Stimulated activated CD4-positive, alpha-beta T cell treated with anti-CD3 and anti-CD28 coated beads, Interleukin-15, amount 100 ng/mL, for 1 hour (primary cell): ENCODE data around the gene TFF1.

Source experiments
- DNase-seq, 2 donors: peaks; one replicate each; pipeline ENCODE4 v3.0.0-alpha.2; 2020; ENCODE audit warnings: low read depth in 1 of 2, low spot score in 1 of 2

TFF1 gene

GRCh38 chr21:42362700-42363099 lies 3.6 kb downstream of the TFF1 start:
- no peak for DNase-seq

- no peak for DNase-seq
Observed at GRCh38 chr21:42362198-42362597, 4.1 kb downstream of the TFF1 start.

GRCh38 chr21:42361286-42361685 lies 5.0 kb downstream of the TFF1 start:
- no peak for DNase-seq

- no peak for DNase-seq
Observed at GRCh38 chr21:42360317-42360716, 6.0 kb downstream of the TFF1 start.

DNA sequence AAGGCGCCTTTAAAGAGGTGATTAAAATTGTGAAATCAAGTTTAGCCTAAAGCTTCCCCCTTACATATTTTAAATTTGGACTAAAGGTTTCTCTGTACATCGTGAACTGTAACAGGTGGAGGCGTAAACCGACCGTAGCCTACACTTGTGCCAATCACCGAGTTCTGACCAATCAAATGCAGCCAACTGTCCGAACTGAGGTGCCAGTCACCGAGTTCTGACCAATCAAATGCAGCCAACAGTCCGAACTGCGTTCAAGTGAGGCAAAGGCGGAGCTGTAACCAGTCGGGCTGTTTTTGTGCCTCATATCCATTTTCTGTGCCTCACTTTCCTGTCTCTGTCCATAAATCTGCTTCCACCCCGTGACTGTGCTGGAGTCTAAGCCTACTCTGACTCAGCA lies 7.4 kb downstream of the TFF1 start:
- DNase-seq: no peak

- DNase-seq: no peak
Observed at GRCh38 chr21:42358261-42358660, 8.1 kb downstream of the TFF1 start.

- DNase-seq: no peak
Observed at GRCh38 chr21:42357307-42357706, 9.0 kb downstream of the TFF1 start.

DNA sequence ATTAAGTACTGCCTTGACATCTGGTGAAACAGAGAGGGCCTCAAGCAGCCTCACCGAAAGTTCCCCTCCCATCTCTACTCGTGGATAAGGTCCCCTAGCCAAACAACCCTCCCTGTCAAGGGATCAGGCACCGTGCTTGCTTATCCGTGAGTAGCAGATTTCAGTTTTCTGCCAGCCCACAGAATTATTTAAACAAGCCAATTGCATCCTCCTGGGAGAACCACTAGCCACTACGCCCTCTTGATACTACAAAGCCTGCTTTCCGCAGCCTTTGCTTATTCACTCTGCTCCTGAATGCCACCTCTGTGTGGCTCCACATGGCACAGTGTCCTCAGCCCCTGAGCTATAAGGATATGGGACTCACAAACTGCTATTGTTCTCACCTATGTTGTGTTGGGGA lies 9.7 kb downstream of the TFF1 start:
- DNase-seq: no peak

DNA sequence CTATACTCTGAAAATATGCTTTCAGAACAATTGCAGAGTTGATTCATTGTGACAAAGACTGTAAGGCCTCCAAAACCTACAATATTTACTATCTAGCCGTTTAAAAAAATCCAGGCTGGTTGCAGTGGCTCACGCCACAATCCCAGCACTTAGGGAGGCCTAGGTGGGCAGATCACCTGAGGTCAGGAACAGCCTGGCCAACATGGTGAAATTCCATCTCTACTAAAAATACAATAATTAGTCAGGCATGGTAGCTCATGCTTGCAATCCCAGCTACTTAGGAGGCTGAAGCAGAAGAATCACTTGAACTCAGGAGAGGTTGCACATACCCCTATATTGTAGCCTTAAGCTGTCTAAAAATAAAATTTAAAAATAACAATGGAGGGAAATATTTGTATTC lies 10.3 kb downstream of the TFF1 start:
- DNase-seq: no peak

GRCh38 chr21:42353623-42354022 lies 12.7 kb downstream of the TFF1 start:
- DNase-seq: no peak

DNA sequence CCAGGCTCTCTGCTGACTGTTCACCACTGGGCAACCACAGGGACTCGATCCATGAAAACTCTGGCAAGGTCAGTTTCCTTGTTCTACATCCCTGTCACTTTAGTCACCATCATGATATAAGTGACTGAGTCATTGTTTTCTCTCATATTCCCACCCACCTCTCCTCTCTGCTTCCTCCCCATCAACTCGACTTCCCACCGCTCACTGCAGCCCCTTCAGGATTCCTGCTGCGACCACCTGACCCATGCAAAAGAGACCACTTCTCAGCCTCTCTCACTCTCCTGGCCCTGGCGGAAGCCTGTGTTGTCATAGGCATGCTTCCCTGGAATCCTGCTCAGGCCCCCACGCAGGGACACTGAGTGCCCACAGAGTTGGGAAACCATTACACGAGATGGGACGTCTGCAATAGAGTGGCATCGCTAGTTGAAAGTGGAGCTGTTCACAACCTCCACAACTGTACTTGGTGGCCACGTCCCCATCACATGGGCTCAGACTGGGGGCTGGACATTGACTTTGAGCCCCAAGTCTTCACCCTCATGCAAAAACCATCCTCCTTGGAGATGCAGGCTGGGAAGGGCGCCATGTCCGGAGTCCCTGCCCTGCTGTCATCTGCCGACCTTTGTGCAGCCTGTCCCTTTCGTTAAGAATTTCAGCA lies 13.8 kb downstream of the TFF1 start:
- DNase-seq: no peak

DNA sequence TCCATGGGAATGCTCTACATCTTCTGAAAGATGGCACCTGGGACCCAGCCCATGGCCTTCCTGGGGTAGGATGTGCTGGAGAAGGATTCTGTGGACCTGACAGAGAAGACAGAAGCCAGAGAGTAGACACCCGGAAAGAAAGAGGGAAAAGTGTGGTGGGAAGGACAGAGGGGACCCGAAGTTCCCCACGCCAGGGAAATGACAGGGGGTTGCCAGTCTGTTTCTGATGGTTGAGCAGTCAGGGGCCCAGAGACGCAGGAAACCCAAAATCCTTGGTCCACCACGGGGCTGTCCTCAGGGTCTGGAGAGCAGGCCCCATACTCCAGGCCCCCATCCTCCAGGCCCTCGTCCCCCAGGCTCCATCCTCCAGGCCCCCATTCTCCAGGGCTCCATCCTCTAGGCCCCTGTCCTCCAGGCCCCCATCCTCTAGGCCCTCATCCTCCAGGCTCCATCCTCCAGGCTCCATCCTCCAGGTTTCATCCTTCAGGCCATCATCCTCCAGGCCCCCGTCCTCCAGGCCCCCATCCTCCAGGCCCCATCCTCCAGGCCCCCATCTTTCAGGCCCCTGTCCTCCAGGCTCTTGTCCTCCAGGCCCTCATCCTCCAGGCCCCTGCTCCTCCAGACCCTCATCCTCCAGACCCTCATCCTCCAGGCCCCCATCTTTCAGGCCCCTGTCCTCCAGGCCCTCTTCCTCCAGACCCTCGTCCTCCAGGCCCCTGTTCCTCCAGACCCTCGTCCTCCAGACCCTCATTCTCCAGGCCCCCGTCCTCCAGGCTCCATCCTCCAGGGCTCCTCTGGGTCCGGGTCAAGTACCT lies 14.5 kb downstream of the TFF1 start:
- DNase-seq: no peak

DNA sequence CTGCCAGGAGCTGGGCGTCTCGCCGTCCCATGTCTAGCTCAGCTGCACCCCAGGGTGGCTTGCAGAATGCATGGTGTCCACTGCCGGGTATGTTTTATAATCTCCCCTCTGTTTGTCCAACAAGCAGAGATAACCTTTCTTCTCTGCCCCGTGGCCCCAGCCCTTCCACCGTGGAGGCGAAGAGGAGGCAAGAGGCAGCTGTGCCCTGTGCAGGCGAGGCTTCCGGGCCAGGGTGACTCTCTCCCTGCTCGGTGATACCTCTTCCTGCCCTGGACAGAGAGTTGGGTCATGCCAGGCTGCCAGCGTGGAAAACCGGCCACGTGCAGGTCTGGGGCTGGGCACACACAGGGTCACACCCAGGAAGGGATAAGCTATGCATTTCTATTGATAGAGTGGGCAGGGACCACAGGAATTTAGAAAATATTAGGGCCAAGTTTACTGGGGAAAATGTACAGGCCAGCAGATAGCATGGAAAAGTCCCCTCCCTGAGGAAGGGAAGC lies 15.4 kb downstream of the TFF1 start, which contains the start of gene TFF2:
TSS of gene TFF2 (minus strand) at position 68 of the 500 bp plus-strand sequence. CDS start at position 31, 37 bp downstream.
- no peak for DNase-seq

DNA sequence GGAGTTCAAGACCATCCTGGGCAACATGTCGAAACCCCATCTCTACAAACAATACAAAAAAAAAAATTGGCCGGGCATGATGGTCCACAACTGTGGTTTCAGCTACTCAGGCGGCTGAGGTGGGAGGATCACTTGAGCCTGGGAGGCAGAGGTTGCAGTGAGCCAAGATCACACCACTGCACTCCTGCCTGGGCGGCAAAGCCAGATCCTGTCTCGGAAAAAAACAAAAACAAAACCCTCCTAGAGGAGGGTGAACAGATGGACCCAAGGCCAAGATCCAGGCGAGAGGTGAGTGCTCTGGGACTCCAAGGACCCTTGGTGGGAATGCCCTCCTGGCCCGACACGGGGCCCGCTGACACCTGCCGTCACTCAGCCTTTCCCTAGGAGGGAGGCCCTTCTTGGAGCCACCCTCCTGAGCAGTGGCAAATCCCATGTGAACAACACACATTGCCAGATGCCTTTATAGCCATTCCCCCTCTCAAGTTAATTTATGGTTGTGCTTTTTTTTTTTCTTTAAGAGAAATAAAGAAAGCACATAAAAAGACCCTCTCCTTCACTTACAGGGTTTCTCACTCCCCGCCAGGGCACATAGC lies 15.9 kb downstream of the TFF1 start:
- no peak for DNase-seq

DNA sequence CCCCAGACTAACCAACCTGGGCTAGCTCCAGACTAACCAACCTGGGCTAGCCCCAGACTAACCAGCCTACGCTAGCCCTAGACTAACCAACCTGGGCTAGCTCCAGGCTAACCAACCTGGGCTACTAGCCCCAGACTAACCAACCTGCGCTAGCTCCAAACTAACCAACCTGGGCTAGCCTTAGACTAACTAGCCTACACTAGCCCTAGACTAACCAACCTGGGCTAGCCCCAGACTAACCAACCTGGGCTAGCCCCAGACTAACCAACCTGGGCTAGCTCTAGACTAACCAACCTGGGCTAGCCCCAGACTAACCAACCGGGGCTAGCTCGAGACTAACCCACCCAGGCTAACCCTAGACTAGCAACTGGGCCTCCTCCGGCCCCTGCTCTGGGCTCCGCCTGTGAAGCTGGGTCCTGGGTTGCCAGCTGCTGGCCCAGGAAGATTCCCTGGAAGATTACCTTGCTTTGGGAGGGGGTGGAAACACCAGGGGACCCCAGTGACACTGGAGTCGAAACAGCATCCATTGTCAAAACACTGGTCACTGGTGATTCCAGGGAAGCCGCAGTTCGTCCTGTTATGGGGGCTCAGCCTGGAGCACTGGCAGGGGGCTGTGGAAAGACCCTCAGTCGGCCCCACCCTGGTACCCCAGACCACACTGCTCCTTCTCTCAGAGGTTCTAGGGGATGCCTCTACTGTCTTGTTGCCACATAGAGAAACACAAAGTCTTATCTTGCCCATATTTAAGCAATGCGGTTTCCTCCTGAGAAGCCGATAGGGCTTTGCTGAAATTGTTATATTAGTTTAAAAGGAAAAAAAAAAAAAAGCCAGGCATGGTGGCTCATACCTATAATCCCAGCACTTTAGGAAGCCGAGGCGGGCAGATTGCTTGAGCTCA lies 16.7 kb downstream of the TFF1 start:
- DNase-seq: no peak

GRCh38 chr21:42348762-42349161 lies 17.6 kb downstream of the TFF1 start:
- no peak for DNase-seq

GRCh38 chr21:42347601-42348327 lies 18.6 kb downstream of the TFF1 start:
- no peak for DNase-seq

DNA sequence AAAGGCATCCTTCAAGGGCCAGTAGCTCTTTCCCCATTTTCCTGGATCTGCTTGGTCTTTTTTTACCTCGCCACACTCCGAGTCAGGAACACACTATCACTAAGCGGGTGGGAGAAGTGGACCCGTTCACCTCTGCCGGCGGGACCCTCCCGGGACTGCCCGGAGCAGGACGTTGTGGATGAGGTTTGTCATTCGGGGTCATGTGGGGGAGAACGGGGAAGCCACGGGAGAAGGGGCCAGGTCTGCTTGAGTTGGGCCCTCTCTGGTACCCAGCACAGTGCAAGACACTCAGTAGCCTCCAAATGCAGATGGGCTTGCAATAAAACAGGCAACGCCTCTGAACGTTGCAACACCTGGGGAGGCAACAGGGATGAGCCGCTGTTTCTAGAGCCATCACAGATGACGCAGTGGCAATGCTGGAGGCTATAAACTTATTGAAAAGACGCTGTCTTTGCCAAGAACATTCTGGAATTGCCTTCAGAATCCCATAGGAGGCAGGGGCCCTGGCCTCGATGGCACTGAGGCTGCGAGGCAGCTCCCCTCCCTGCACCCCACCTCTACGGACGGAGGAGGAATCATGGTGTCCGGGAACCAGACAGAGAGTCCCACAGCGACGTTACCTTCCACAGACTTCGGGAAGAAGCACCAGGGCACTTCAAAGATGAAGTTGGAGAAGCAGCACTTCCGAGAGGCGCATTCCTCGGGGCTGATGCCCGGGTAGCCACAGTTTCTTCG lies 19.3 kb downstream of the TFF1 start:
- DNase-seq: no peak

DNA sequence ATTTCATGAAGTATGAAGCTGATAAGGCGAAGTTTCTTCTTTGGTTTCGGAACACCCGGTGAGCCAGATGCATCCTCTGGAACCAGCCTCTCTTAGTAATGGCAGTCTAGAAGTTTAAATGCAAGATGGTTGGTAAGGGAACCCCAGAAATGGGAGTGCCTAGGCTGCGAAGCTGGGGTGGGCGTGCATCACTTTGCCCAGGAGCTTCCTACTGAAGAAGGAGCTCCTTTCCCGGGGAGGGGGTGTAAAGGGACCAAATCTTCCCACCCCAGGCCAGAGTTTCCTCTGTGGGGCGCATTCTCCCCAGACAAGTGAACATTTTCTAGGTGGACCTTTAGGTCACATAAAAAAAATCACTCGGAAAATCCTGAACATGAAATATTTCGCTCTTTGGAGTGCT lies 19.9 kb downstream of the TFF1 start:
- no peak for DNase-seq

GRCh38 chr21:42344631-42345030 lies 21.7 kb downstream of the TFF1 start:
- no peak for DNase-seq
